Keratinocyte (primary cell): ENCODE results near the gene RGMA. TPM values are rescaled to one million over a fixed set of nuclear protein-coding genes. Genes with fewer than 3 reads are reported as not detected.

Experiments
- DNase-seq: peaks from one replicate; pipeline ENCODE4 v3.0.0-alpha.2; 2011; ENCODE audit warnings: low read depth, missing footprints, low spot score
- FAIRE-seq: peaks from 2 replicates; lab custom pipeline; 2011; peaks lifted over from hg19 to GRCh38; lab: Jason Lieb, UNC
- H2AFZ ChIP-seq: 2 replicates; pipeline ENCODE4 v1.6.0; 2012; ENCODE audit warnings: low read length, control low read depth, inconsistent platforms; ENCODE audit not compliant: control insufficient read depth
- H3K27ac ChIP-seq: 2 replicates; pipeline ENCODE4 v1.5.1; 2011; ENCODE audit warnings: low read length; ENCODE audit not compliant: control insufficient read depth, insufficient read depth
- H3K27me3 ChIP-seq: 3 replicates; pipeline ENCODE4 v1.6.0; 2011; ENCODE audit warnings: low read length; ENCODE audit not compliant: control insufficient read depth, insufficient read depth; ENCODE audit errors: extremely low read depth
- H3K36me3 ChIP-seq, 2 experiments: 2 replicates in 1 of 2; 3 replicates in 1 of 2; pipeline ENCODE4 v1.5.1; 2011; ENCODE audit warnings: low read length in 2 of 2, mild to moderate bottlenecking in 1 of 2; ENCODE audit not compliant: control insufficient read depth in 2 of 2, insufficient read depth in 2 of 2; ENCODE audit errors: extremely low read depth in 1 of 2
- H3K4me1 ChIP-seq: 3 replicates; pipeline ENCODE4 v1.5.1; 2011; ENCODE audit warnings: low read length; ENCODE audit not compliant: control insufficient read depth, insufficient read depth; ENCODE audit errors: extremely low read depth
- H3K4me2 ChIP-seq: 3 replicates; pipeline ENCODE4 v1.6.0; 2011; ENCODE audit warnings: low read depth, low read length; ENCODE audit not compliant: control insufficient read depth, insufficient read depth; ENCODE audit errors: extremely low read depth
- H3K4me3 ChIP-seq, 3 experiments: fragments of 200-600 bp in 1 of 3; sonication (generic) in 1 of 3; 2 replicates in 2 of 3; 3 replicates in 1 of 3; pipeline ENCODE4 v1.5.1; 2011 to 2016; ENCODE audit warnings: low read length in 3 of 3, mild to moderate bottlenecking in 3 of 3, control low read depth in 2 of 3, inconsistent platforms in 1 of 3, low read depth in 1 of 3, mixed read lengths in 1 of 3, mixed run types in 1 of 3, moderate library complexity in 1 of 3; ENCODE audit not compliant: control insufficient read depth in 2 of 3, insufficient read depth in 2 of 3; ENCODE audit errors: extremely low read depth in 1 of 3
- H3K79me2 ChIP-seq: 2 replicates; pipeline ENCODE4 v1.6.0; 2012; ENCODE audit warnings: low read length; ENCODE audit not compliant: control insufficient read depth, insufficient read depth
- H3K9ac ChIP-seq: 3 replicates; pipeline ENCODE4 v1.6.0; 2011; ENCODE audit warnings: low read length; ENCODE audit not compliant: control insufficient read depth, insufficient read depth; ENCODE audit errors: extremely low read depth
- H3K9me1 ChIP-seq: 3 replicates; pipeline ENCODE4 v1.6.0; 2011; ENCODE audit warnings: low read length; ENCODE audit not compliant: control insufficient read depth, insufficient read depth; ENCODE audit errors: extremely low read depth
- H3K9me3 ChIP-seq: 2 replicates; pipeline ENCODE4 v1.5.1; 2012; ENCODE audit warnings: low read depth, low read length; ENCODE audit not compliant: control insufficient read depth
- H4K20me1 ChIP-seq: 3 replicates; pipeline ENCODE4 v1.6.0; 2011; ENCODE audit warnings: low read length; ENCODE audit not compliant: control insufficient read depth, insufficient read depth; ENCODE audit errors: extremely low read depth
- CTCF ChIP-seq, 3 experiments: IDR thresholded peaks in 1 of 3; conservative IDR thresholded peaks in 1 of 3; optimal IDR thresholded peaks in 1 of 3; 2 replicates in 2 of 3; 3 replicates in 1 of 3; pipeline versions ENCODE3 to v1.5.1; 2011; ENCODE audit warnings: low read length in 3 of 3, mild to moderate bottlenecking in 3 of 3, moderate library complexity in 2 of 3, control low read depth in 1 of 3, inconsistent platforms in 1 of 3; ENCODE audit not compliant: insufficient read depth in 2 of 3; ENCODE audit errors: extremely low read depth in 1 of 3
- EZH2 ChIP-seq: IDR thresholded peaks from one replicate; pipeline ENCODE4 v1.6.1; 2012; ENCODE audit warnings: inconsistent platforms, mild to moderate bottlenecking, low read length, moderate library complexity
- dilution Hi-C: fragments of 300-500 bp; cut with MboI; formaldehyde crosslinking; loops from one replicate; pipeline ENCODE4 v1.7.0; 2020; ENCODE audit warnings: low sequenced_read_pairs; ENCODE audit not compliant: extremely low pct_ligation_motif_present
- polyA plus RNA-seq, 5 experiments: library from polyadenylated mRNA; depleted of rRNA in 3 of 5; stranded (reverse) in 3 of 5; stranded (forward) in 1 of 5; unstranded in 1 of 5; fragments of >200 nt; gene quantifications; 1 replicate in 1 of 5; 2 replicates in 3 of 5; 3 replicates in 1 of 5; pipeline versions ENCODE4 v1.2.1 to v1.2.3, GENCODE V29; 2011 to 2012; ENCODE audit warnings: missing spikeins in 2 of 5, low read depth in 1 of 5, low replicate concordance in 1 of 5

The RGMA gene
- polyA plus RNA-seq, 1 donor (not counting 4 experiments of a cell fraction or from before 2014, with no cell fraction given): 0.18 TPM

- Histone ChIP-seq H3K9me3 (no peaks in the 10 kb centered on the region), H3K27me3 (no peaks in the 10 kb centered on the region), H3K4me2 (no peak overlapping the region), H2AFZ (no peak overlapping the region), H3K9me1 (no peaks in the 10 kb centered on the region), H3K36me3 (no peaks in the 10 kb centered on the region), H3K9ac (no peak overlapping the region), H3K79me2 (no peaks in the 10 kb centered on the region), H3K4me1 (no peaks in the 10 kb centered on the region), H4K20me1 (no peaks in the 10 kb centered on the region), H3K4me3 (no peak overlapping the region), H3K27ac (no peak overlapping the region)
- DNase-seq (no peak), FAIRE-seq (no peak)
- dilution Hi-C loops: no loop called here
- TF ChIP-seq CTCF (optimal IDR thresholded peaks at IDR 0.05 in 1 of 3, IDR thresholded peaks at IDR 0.05 in 1 of 3, conservative IDR thresholded peaks at IDR 0.05 in 1 of 3; ENCODE audit: extremely low read depth in 1 of 3, insufficient read depth in 2 of 3, low read length in 3 of 3) (no peak), EZH2 (no peak)
These were observed 22.4 kb upstream of the RGMA start for GRCh38 chr15:93111451-93111850.

GRCh38 chr15:93110502-93111040, 21.6 kb upstream of the RGMA start:
- H3K4me1 ChIP-seq: no peaks in the 10 kb centered on the region
- no peak for DNase-seq
- H3K9ac ChIP-seq: no peak overlapping the region
- H4K20me1 ChIP-seq: no peaks in the 10 kb centered on the region
- H3K36me3 ChIP-seq: no peaks in the 10 kb centered on the region
- H3K4me3 ChIP-seq: no peak overlapping the region
- dilution Hi-C loops: no loop called here
- H3K27me3 ChIP-seq: no peaks in the 10 kb centered on the region
- TF ChIP-seq CTCF (optimal IDR thresholded peaks at IDR 0.05 in 1 of 3, IDR thresholded peaks at IDR 0.05 in 1 of 3, conservative IDR thresholded peaks at IDR 0.05 in 1 of 3; ENCODE audit: extremely low read depth in 1 of 3, insufficient read depth in 2 of 3, low read length in 3 of 3): no peak
- no peak for TF ChIP-seq EZH2
- no peak overlapping the region for H3K27ac ChIP-seq
- no peaks in the 10 kb centered on the region for H3K9me3 ChIP-seq
- H3K79me2 ChIP-seq: no peaks in the 10 kb centered on the region
- H3K9me1 ChIP-seq: no peaks in the 10 kb centered on the region
- FAIRE-seq: no peak
- no peak overlapping the region for H3K4me2 ChIP-seq
- H2AFZ ChIP-seq: no peak overlapping the region
